Loucy (cell line): ENCODE data around the gene GRN.

Experiments
- H2AFZ ChIP-seq: fragments of 200-600 bp; sonication (generic); 2 replicates; pipeline ENCODE4 v1.6.0; 2016; ENCODE audit warnings: antibody characterized with exemption, mild to moderate bottlenecking, low read length, moderate library complexity
- H3F3A ChIP-seq: fragments of 200-600 bp; 2 replicates; pipeline ENCODE4 v1.6.0; 2016; ENCODE audit warnings: antibody characterized with exemption, low read depth, mild to moderate bottlenecking
- H3K27me3 ChIP-seq: fragments of 200-600 bp; sonication (generic); 2 replicates; pipeline ENCODE4 v1.6.1; 2014; ENCODE audit warnings: low read length, mild to moderate bottlenecking; ENCODE audit not compliant: insufficient read depth, poor library complexity, severe bottlenecking
- H3K36me3 ChIP-seq: fragments of 200-600 bp; sonication (generic); 2 replicates; pipeline ENCODE4 v1.6.1; 2016; ENCODE audit warnings: low read length; ENCODE audit not compliant: insufficient read depth
- H3K4me1 ChIP-seq: fragments of 200-600 bp; sonication (generic); 2 replicates; pipeline ENCODE4 v1.5.1; 2014; ENCODE audit warnings: low read length, mild to moderate bottlenecking; ENCODE audit not compliant: insufficient read depth, poor library complexity, severe bottlenecking
- H3K4me2 ChIP-seq: fragments of 200-600 bp; sonication (generic); 2 replicates; pipeline ENCODE4 v1.6.0; 2014; ENCODE audit warnings: antibody characterized with exemption, low read length, low read depth, mild to moderate bottlenecking; ENCODE audit not compliant: poor library complexity, severe bottlenecking
- H3K4me3 ChIP-seq: fragments of 200-600 bp; sonication (generic); 2 replicates; pipeline ENCODE4 v1.5.1; 2014; ENCODE audit warnings: low read length, mild to moderate bottlenecking, mixed read lengths; ENCODE audit not compliant: poor library complexity, severe bottlenecking
- H3K79me2 ChIP-seq: fragments of 200-600 bp; sonication (generic); 2 replicates; pipeline ENCODE4 v1.6.1; 2014; ENCODE audit warnings: low read length; ENCODE audit not compliant: insufficient read depth
- H3K9ac ChIP-seq: fragments of 200-600 bp; sonication (generic); 2 replicates; pipeline ENCODE4 v1.6.0; 2014; ENCODE audit warnings: mild to moderate bottlenecking, low read depth, low read length, moderate library complexity; ENCODE audit not compliant: poor library complexity, severe bottlenecking
- H3K9me2 ChIP-seq: fragments of 200-600 bp; sonication (generic); replicated peaks from 2 replicates; pipeline ENCODE4 v1.6.1; 2016; ENCODE audit warnings: low read depth, low read length, mixed read lengths
- H3K9me3 ChIP-seq: fragments of 200-600 bp; sonication (generic); 2 replicates; pipeline ENCODE4 v1.6.1; 2014; ENCODE audit warnings: mild to moderate bottlenecking, antibody characterized with exemption, low read length, low read depth; ENCODE audit not compliant: insufficient read depth
- H4K20me1 ChIP-seq: fragments of 200-600 bp; sonication (generic); 2 replicates; pipeline ENCODE4 v1.6.0; 2014; ENCODE audit warnings: antibody characterized with exemption, low read length, mild to moderate bottlenecking; ENCODE audit not compliant: insufficient read depth, poor library complexity, severe bottlenecking
- CTCF ChIP-seq: fragments of 200-600 bp; sonication (generic); conservative IDR thresholded peaks from 2 replicates; pipeline ENCODE4 v1.5.1; 2014; ENCODE audit warnings: mild to moderate bottlenecking, antibody characterized with exemption, low read length
- EZH2phosphoT487 ChIP-seq: fragments of 200-600 bp; IDR thresholded peaks from 2 replicates; pipeline ENCODE4 v1.6.1; 2018; ENCODE audit warnings: antibody characterized with exemption, mild to moderate bottlenecking, moderate library complexity, borderline replicate concordance

Gene GRN

GRCh38 chr17:44317545-44317944 is 27.6 kb upstream of the GRN start:
- H2AFZ ChIP-seq: no peak overlapping the region
- H3K79me2 ChIP-seq: no peaks in the 10 kb centered on the region
- no peaks in the 10 kb centered on the region for H3F3A ChIP-seq
- peaks cover 9% of the 10 kb centered on the region; the same call in 1 of the 2 replicates for H3K36me3 ChIP-seq
- H3K9me3 ChIP-seq: no peaks in the 10 kb centered on the region
- no peak overlapping the region for H3K4me3 ChIP-seq
- no peaks in the 10 kb centered on the region for H3K27me3 ChIP-seq
- H3K4me1 ChIP-seq: no peaks in the 10 kb centered on the region
- no peak overlapping the region for H3K4me2 ChIP-seq
- no peaks in the 10 kb centered on the region for H4K20me1 ChIP-seq
- H3K9me2 ChIP-seq: no peaks in the 10 kb centered on the region
- no peak for TF ChIP-seq EZH2phosphoT487
- TF ChIP-seq CTCF: no peak
- H3K9ac ChIP-seq: no peak overlapping the region

GRCh38 chr17:44318077-44318892 is 26.8 kb upstream of the GRN start:
- no peaks in the 10 kb centered on the region for H4K20me1 ChIP-seq
- H3K4me1 ChIP-seq: no peaks in the 10 kb centered on the region
- no peak for TF ChIP-seq EZH2phosphoT487

GRCh38 chr17:44320066-44320465 is 25.0 kb upstream of the GRN start:
- H3K9ac ChIP-seq: no peak overlapping the region
- TF ChIP-seq CTCF: no peak
- no peak for TF ChIP-seq EZH2phosphoT487

More at GRCh38 chr17:44318077-44318892, 26.8 kb upstream of the GRN start:
- Histone ChIP-seq H3K27me3 (no peaks in the 10 kb centered on the region), H2AFZ (no peak overlapping the region), H3K4me3 (no peak overlapping the region), H3K79me2 (no peaks in the 10 kb centered on the region), H3K9ac (no peak overlapping the region), H3K4me2 (no peak overlapping the region), H3F3A (no peaks in the 10 kb centered on the region), H3K36me3 (peaks cover 9% of the 10 kb centered on the region; the same call in 1 of the 2 replicates), H3K9me2 (no peaks in the 10 kb centered on the region), H3K9me3 (no peaks in the 10 kb centered on the region)

More at GRCh38 chr17:44320066-44320465, 25.0 kb upstream of the GRN start:
- Histone ChIP-seq H3K36me3 (peaks cover 9% of the 10 kb centered on the region; the same call in 1 of the 2 replicates), H3K9me3 (no peaks in the 10 kb centered on the region), H3K4me2 (no peak overlapping the region), H3K79me2 (peaks cover 12% of the 10 kb centered on the region), H4K20me1 (no peaks in the 10 kb centered on the region), H3K4me3 (no peak overlapping the region), H3F3A (no peaks in the 10 kb centered on the region), H3K9me2 (no peaks in the 10 kb centered on the region), H3K4me1 (peaks cover 8% of the 10 kb centered on the region), H2AFZ (no peak overlapping the region), H3K27me3 (no peaks in the 10 kb centered on the region)
